GM21515 (cell line): Measurements from ENCODE around the gene CFAP107.

ENCODE experiments used
- ATAC-seq: cut with Tn5 transposase; IDR thresholded peaks from one replicate; pipeline ENCODE4 v1.9.1; 2021; ENCODE audit not compliant: unreplicated experiment

CFAP107 gene

GRCh38 chr1:12739613-12740012 is 6.4 kb upstream of the CFAP107 start:
- no peak for ATAC-seq

- no peak for ATAC-seq
These were observed 4.1 kb upstream of the CFAP107 start for GRCh38 chr1:12741946-12742345.

DNA sequence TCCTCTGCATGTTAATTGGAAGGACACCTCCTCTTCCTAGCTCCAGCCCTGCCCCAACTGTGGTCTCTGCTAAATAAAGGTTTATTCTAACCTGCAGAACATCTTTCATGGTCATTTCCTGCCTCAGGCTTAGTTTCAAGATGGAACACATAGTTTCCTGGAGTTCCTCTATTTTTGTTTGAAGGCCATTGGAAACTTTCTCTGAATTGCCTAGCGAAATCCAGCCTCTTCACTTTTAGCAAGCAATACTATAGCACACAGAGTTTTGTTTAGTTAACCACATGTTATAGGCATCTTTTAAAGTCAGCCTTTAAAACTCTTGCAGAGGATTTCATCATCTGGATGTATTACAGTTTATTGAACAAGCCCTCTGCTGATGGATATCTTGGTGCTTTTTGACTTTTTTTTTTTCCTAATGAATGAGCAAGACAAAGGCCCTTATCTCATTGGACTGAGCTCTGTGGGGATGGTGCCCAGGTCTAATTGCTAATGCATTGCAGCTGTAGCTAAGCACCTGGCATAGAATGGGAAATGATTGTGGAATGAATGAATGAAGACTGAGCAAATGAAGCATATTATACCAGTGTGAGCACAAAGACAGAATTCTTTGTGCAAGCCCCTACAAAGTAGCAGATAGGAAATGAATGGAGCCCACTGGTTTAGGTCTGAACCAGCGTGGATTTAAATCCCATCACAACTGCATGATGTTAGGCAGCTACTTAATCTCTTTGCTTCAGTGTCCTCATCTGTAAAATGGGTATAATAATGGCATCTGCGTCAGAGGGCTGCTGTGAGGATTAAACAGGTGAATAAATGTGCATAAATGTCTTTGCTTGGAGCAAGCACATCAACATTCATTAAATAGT is 641 bp upstream of the CFAP107 start:
- no peak for ATAC-seq

DNA sequence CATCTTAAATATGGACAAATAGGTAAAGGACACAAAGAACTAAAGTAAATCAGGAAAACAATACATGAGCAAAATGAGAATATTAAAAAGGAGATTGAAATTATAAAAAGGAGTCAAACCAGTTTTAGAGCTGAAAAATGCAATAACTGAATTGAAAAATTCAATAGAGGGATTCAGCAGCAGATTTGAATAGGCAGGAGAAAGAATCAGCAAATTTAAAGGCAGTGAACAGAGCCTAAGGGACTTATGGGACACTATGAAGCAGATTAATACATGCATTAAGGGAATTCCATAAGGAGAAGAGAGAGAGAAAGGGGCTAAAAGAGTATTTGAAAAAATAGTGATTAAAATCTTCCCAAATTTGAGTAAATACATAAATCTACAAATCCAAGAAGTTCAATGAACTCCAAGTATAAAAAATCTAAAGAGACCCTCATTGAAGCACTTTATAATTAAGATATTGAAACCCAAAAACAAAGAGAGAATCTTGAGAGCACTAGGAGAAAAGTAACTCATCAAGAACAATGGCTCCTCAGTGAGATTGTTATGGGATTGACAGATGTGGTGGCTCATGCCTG is 2.9 kb downstream of the CFAP107 start:
- no peak for ATAC-seq

DNA sequence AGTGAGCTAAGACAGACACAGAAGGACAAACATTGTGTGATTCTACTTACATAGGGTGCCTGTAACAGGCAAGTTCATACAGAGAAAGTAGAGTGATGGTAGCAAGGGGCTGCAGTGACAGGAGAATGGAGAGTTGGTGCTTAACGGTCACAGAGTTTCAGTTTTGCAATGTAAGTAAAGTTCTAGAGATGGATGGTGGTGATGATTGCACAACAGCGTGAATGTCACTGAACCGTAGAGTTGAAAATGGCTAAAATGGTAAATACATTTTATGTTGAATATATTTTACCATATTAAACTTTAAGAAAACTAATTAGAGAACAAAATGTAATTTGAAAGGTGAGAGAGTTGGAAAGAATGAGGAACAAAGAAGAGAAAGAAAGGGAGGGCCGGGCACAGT is 8.7 kb downstream of the CFAP107 start:
- ATAC-seq, result no peak

DNA sequence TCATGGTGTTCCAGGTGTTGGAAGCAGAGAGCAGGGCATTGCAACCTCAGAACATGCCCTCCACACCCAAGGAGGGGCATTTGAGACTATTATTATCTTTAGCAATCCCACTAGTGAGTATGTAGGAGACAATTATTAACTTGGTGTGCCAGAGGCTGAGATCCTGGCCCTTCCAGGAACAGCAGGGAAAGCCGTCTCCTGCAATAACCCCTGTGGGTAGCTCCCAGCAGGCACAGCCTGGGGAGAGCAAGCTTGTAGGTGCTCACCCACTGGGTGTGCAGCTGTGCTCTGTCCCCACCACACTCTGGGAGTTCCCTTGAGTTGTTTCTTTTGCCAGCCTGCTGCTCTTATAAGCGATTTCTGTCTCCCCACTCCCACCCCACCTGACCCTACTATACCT is 10.3 kb downstream of the CFAP107 start:
- no peak for ATAC-seq

DNA sequence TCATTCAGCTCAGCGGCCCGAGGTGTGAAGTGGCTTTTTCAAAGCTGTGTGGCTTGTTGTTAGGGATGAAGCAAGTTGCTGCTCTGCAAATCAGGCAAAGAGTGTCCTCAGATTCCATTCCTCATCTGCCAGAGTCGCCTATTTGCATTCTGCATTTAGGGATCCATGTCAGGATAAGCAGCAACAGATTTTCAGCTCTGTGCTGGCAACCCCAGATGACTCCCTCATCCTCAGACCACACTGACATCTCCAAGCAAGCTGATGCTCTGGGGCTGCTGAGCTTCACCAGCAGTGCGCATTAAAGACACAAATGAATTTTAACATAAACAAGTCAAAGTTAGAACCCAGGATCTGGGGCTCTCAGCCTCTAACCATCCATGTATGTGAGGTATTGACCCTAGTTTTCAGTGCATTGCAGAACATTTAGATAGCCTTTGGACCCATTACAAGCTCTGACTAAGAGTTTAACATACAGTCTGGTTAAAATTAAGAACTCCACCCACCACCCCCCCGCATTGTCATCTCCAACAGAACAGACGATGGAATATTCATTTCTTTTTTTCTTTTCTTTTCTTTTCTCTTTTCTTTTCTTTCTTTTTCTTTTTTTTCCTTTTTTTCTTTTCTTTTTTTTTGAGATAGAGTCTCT is 10.9 kb downstream of the CFAP107 start:
- ATAC-seq, result no peak

DNA sequence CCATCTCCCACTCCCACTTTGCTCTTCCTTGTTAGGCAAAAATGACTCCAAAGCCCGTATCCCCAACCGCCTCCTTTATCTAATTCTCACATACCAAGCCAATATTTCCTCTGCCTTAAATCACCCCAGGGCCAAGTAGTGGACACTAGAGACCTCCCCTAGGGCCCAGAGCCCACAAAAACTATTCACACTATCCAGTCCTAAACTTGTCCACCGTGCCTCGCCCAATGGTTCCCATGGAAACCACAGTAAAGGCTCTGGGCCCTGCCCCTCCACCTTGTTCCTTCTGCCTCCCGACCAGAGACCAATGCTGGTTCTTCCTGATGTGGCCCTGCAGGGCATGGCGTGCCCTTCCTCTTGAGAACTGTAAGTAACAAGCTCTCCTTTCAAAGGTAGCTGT is 11.8 kb downstream of the CFAP107 start:
- ATAC-seq, result no peak

GRCh38 chr1:12760256-12760795 is 14.3 kb downstream of the CFAP107 start:
- ATAC-seq, result no peak

DNA sequence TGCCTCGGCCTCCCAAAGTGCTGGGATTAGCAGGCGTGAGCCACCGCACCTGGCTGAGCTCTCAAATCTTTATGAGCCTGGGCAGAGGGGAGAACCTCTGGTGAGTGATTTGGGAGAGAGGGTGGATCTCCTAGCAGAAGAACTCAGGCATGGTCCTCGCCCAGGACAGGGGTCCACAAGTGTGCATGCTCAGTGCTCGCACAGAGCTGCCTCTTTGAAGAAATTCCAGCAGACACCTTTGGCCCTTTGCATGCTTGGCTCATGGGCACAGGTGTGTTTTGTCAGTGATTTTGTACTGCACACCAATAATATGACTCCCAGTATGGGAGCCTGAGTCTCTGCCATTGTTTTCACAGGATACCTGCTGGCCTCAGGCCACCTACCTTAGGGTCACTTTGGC is 15.8 kb downstream of the CFAP107 start:
- ATAC-seq, result no peak

DNA sequence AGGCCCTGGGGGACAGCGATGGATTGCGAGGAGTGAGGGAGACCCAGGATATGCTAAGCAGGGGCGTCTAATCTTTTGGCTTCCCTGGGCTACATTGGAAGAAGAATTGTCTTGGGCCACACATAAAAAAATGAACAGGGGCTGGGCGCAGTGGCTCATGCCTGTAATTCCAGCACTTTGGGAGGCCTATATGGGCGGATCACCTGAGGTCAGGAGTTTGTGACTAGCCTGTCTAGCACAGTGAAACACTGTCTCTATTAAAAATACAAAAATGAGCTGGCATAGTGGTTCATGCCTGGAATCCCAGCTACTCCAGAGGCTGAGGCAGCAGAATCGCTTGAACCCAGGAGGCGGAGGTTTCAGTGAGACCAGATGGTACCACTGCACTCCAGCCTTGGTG is 16.8 kb downstream of the CFAP107 start:
- no peak for ATAC-seq

DNA sequence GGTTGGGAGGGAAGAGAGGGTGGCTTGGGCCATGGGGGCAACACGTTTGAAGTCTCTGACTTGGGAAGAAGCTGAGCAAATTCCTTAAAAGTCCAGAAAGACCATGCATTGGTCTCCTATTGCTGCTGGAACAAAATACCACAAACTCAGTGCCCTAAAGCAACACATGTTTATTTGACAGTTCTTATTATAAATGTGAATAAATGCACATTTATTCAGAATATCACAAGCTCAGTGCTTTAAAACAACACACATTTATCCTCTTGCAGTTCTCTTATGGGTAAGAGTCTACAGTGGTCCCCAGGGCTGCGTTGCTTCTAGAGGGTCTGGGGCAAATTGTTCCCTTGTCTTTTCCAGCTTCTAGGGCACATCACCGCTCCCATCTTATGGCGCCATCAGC is 17.5 kb downstream of the CFAP107 start:
- ATAC-seq, result no peak

DNA sequence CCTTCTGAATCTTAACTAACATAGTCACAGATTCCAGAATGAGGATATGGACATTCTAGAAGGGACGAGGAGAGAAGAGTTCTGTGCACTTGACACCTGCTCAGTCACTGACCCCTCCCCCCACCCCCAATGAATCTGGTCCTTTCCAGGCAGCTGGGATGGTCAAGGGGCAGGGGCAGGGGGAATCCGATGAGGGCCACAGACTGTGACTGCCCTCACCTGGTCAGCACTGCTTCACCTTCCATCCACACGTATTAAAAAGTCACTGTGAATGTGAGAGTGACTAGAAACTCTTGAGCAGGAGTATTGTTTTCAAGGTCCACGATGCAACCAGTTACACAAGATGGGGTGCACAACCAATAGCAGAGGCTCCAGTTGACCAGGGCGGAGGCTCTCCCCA is 18.0 kb downstream of the CFAP107 start:
- ATAC-seq, result no peak

- ATAC-seq, result no peak
These were observed 23.0 kb downstream of the CFAP107 start for GRCh38 chr1:12769031-12769430.

DNA sequence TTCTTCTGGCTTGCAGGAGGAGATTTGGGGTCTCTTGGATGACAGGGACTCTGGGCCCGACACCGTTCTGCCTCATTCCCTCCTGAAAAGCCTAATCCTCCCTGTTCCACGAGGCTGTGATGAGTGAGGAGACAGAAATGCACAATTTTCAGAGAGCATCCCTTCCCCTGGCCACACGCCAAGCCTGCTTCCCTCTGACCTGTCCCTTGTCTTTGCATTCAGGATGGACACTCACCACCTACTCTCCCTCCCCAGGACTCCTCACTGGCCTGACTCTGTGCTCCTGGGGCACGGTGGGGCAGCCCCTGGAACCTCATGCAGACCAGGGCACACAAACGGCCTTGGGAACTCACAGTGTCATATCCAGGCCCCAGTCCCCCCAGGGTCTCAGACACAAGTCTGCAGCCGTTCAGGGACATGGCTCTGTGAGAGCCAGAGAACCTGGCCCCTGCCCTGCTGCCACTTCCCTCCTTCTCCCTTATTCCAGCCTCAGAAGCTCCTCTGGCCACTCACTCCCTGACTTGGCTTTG is 24.0 kb downstream of the CFAP107 start:
- no peak for ATAC-seq

DNA sequence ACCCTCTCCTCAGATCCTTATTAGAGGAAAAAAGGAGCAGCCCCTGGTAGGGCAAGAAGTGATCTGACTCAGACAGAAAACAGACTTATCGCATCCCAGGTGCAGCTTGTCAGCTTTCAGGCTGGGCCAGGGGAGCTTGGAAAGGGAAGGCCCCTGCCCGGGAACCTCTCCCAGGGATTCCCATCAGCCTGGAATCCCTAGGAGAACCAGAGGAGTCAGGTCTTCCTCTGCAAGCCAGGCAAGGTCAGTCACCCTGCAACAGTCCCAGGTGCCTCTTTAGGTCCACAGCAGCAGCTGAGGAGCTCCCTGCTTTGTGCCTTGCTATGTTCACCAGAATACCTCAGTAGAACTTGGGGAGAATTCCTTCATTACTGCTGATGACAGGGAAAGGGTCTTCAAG is 24.6 kb downstream of the CFAP107 start:
- no peak for ATAC-seq

- ATAC-seq, result no peak
These were observed 25.2 kb downstream of the CFAP107 start for GRCh38 chr1:12771186-12771585.

DNA sequence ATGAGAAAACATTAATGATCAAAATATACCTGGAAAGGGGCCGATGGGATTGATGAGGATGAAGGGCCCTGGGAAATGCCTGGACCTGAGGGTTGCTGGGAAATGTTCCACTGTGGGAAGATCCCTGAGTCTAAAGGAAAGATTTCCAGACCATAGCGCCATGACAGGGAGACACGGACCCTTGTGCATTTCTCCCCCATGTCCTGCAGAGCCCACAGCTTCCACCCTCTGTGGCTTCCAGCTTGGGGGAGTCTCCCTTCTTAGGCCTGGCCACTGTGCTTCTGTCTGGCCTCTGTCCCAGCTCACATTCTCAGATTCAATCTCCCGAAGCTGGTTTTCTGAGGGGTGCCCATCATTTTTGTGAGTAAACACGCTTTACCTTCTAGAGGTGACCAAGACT is 26.5 kb downstream of the CFAP107 start:
- no peak for ATAC-seq

- no peak for ATAC-seq
These were observed 27.4 kb downstream of the CFAP107 start, which contains the start of gene PRAMEF12 for GRCh38 chr1:12773438-12773837. Gene PRAMEF12 (plus strand): TSS chr1:12773738. CDS start chr1:12774868, 1,130 bp downstream.

DNA sequence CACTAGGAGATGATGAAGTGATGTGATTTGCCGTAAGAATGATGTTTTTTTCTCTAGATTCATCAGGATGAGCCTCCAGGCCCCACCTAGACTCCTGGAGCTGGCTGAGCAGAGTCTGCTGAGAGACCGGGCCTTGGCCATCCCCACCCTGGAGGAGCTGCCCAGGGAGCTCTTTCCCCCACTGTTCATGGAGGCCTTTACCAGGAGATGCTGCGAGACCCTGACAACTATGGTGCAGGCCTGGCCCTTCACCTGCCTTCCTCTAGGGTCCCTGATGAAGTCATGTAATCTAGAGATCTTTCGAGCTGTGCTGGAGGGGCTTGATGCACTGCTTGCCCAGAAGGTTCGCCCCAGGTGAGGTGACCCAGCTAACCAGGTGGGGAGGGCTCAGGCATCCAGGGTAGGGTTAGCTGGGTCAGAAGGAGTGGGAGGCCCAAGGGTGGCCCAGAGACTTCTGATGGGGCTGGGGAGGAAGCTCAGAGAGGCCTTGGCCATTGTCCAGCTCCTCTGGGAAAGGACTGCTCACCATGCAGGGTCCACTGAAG is 28.9 kb downstream of the CFAP107 start:
- no peak for ATAC-seq

- no peak for ATAC-seq
These were observed 29.4 kb downstream of the CFAP107 start for GRCh38 chr1:12775443-12775842.
